Stimulated activated CD8-positive, alpha-beta memory T cell treated with anti-CD3 and anti-CD28 coated beads, Interleukin-2, amount 100 ng/mL, for 1 hour (primary cell): Measurements from ENCODE around the gene HES7.
"Not testable (repeated sequence)": the region's sequence is repeated elsewhere in the genome, so short reads cannot be mapped to it uniquely, and the experiment has no call there.

Experiments
- DNase-seq, 2 donors: peaks; one replicate each; pipeline ENCODE4 v3.0.0-alpha.2; 2020; ENCODE audit warnings: low read depth in 2 of 2

The HES7 gene

GRCh38 chr17:8100763-8101162 lies 23.1 kb downstream of the HES7 start:
- no peak for DNase-seq

- DNase-seq = no peak
These were observed 23.8 kb downstream of the HES7 start for GRCh38 chr17:8100111-8100510.

- DNase-seq = no peak
These were observed 27.4 kb downstream of the HES7 start for GRCh38 chr17:8096541-8096940.

GRCh38 chr17:8095361-8095760 lies 28.5 kb downstream of the HES7 start:
- DNase-seq = no peak

- DNase-seq = no peak
These were observed 32.7 kb downstream of the HES7 start for GRCh38 chr17:8091033-8091687.

GRCh38 chr17:8089728-8090127 lies 34.2 kb downstream of the HES7 start:
- no peak for DNase-seq

- no peak for DNase-seq
These were observed 36.0 kb downstream of the HES7 start for GRCh38 chr17:8087952-8088230.

- no peak for DNase-seq
These were observed 36.6 kb downstream of the HES7 start, which contains the start of gene ALOX12B for GRCh38 chr17:8087075-8087951. Gene ALOX12B (minus strand): TSS chr17:8087716. CDS start chr17:8087442, 274 bp downstream.

GRCh38 chr17:8084250-8084649 lies 39.7 kb downstream of the HES7 start:
- DNase-seq = no peak

- DNase-seq = no peak
These were observed 41.6 kb downstream of the HES7 start for GRCh38 chr17:8082292-8082691.

- DNase-seq = no peak
These were observed 42.0 kb downstream of the HES7 start for GRCh38 chr17:8081876-8082275.

GRCh38 chr17:8080799-8081219 lies 43.1 kb downstream of the HES7 start:
- no peak for DNase-seq

- no peak for DNase-seq
These were observed 43.6 kb downstream of the HES7 start for GRCh38 chr17:8080208-8080798.

GRCh38 chr17:8079291-8080207 lies 44.4 kb downstream of the HES7 start:
- peak; percentile 48 to 65 for DNase-seq

- not testable (repeated sequence) for DNase-seq
These were observed 46.0 kb downstream of the HES7 start for GRCh38 chr17:8077939-8078338.

- DNase-seq = no peak
These were observed 47.2 kb downstream of the HES7 start for GRCh38 chr17:8076502-8077266.

- no peak for DNase-seq
These were observed 48.1 kb downstream of the HES7 start for GRCh38 chr17:8075574-8076342.

- no peak for DNase-seq
These were observed 48.8 kb downstream of the HES7 start for GRCh38 chr17:8075081-8075480.

GRCh38 chr17:8074554-8074953 lies 49.4 kb downstream of the HES7 start:
- DNase-seq = no peak
